RWPE2 (cell line): ENCODE data around the gene WFIKKN1.

Experiments
- ATAC-seq: fragments of 200-7000 bp; cut with Tn5 transposase; 3 replicates; pipeline ENCODE4 v1.9.1; 2021; ENCODE audit warnings: low read depth
- DNase-seq: peaks from one replicate; pipeline ENCODE4 v3.0.0-alpha.2; 2020; ENCODE audit warnings: low spot score
- H3K27ac ChIP-seq: fragments of 450-650 bp; 2 replicates; pipeline ENCODE4 v1.5.1; 2017; ENCODE audit warnings: mild to moderate bottlenecking; ENCODE audit not compliant: poor library complexity, severe bottlenecking
- H3K27me3 ChIP-seq: fragments of 250-450 bp; sonication (Bioruptor Pico); 2 replicates; pipeline ENCODE4 v1.5.1; 2021; ENCODE audit warnings: mild to moderate bottlenecking, moderate library complexity; ENCODE audit not compliant: insufficient read depth, poor library complexity, severe bottlenecking
- H3K36me3 ChIP-seq: fragments of 250-450 bp; sonication (Bioruptor Pico); 2 replicates; pipeline ENCODE4 v1.5.1; 2020; ENCODE audit warnings: low read depth, mild to moderate bottlenecking, moderate library complexity
- H3K4me1 ChIP-seq: fragments of 250-450 bp; sonication (Bioruptor Pico); 2 replicates; pipeline ENCODE4 v1.5.1; 2021; ENCODE audit warnings: mild to moderate bottlenecking, moderate library complexity; ENCODE audit not compliant: insufficient read depth, poor library complexity, severe bottlenecking
- H3K4me3 ChIP-seq: fragments of 250-450 bp; sonication (Bioruptor Pico); 2 replicates; pipeline ENCODE4 v1.5.1; 2021; ENCODE audit warnings: mild to moderate bottlenecking, moderate library complexity; ENCODE audit not compliant: severe bottlenecking
- H3K9me3 ChIP-seq: fragments of 250-450 bp; sonication (Bioruptor Pico); 2 replicates; pipeline ENCODE4 v1.5.1; 2021; ENCODE audit warnings: mild to moderate bottlenecking, moderate library complexity; ENCODE audit not compliant: severe bottlenecking
- TF ChIP-seq, protein P1 (sequence below): fragments of 450-650 bp; IDR thresholded peaks from one replicate; pipeline ENCODE4 v1.5.1; 2017; ENCODE audit warnings: mild to moderate bottlenecking, moderate library complexity; ENCODE audit not compliant: poor library complexity, severe bottlenecking

The WFIKKN1 gene

DNA sequence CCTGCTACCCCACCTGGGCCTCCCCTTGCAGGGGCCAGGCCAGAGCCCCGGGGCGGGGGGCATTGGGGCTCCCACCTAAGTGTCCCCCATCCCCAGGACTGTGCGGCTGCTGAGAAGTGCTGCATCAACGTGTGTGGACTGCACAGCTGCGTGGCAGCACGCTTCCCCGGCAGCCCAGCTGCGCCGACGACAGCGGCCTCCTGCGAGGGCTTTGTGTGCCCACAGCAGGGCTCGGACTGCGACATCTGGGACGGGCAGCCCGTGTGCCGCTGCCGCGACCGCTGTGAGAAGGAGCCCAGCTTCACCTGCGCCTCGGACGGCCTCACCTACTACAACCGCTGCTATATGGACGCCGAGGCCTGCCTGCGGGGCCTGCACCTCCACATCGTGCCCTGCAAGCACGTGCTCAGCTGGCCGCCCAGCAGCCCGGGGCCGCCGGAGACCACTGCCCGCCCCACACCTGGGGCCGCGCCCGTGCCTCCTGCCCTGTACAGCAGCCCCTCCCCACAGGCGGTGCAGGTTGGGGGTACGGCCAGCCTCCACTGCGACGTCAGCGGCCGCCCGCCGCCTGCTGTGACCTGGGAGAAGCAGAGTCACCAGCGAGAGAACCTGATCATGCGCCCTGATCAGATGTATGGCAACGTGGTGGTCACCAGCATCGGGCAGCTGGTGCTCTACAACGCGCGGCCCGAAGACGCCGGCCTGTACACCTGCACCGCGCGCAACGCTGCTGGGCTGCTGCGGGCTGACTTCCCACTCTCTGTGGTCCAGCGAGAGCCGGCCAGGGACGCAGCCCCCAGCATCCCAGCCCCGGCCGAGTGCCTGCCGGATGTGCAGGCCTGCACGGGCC is 1.9 kb downstream of the WFIKKN1 start:
- DNase-seq (no peak), ATAC-seq (no peak)
- Histone ChIP-seq H3K27ac (no peak overlapping the region), H3K27me3 (no peaks in the 10 kb centered on the region), H3K36me3 (peaks cover under 1% of the 10 kb centered on the region; the same call in 1 of the 2 replicates), H3K9me3 (no peaks in the 10 kb centered on the region), H3K4me3 (no peak overlapping the region), H3K4me1 (peaks cover 4% of the 10 kb centered on the region)
- TF ChIP-seq, protein P1, sequence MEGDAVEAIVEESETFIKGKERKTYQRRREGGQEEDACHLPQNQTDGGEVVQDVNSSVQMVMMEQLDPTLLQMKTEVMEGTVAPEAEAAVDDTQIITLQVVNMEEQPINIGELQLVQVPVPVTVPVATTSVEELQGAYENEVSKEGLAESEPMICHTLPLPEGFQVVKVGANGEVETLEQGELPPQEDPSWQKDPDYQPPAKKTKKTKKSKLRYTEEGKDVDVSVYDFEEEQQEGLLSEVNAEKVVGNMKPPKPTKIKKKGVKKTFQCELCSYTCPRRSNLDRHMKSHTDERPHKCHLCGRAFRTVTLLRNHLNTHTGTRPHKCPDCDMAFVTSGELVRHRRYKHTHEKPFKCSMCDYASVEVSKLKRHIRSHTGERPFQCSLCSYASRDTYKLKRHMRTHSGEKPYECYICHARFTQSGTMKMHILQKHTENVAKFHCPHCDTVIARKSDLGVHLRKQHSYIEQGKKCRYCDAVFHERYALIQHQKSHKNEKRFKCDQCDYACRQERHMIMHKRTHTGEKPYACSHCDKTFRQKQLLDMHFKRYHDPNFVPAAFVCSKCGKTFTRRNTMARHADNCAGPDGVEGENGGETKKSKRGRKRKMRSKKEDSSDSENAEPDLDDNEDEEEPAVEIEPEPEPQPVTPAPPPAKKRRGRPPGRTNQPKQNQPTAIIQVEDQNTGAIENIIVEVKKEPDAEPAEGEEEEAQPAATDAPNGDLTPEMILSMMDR, result no peak

DNA sequence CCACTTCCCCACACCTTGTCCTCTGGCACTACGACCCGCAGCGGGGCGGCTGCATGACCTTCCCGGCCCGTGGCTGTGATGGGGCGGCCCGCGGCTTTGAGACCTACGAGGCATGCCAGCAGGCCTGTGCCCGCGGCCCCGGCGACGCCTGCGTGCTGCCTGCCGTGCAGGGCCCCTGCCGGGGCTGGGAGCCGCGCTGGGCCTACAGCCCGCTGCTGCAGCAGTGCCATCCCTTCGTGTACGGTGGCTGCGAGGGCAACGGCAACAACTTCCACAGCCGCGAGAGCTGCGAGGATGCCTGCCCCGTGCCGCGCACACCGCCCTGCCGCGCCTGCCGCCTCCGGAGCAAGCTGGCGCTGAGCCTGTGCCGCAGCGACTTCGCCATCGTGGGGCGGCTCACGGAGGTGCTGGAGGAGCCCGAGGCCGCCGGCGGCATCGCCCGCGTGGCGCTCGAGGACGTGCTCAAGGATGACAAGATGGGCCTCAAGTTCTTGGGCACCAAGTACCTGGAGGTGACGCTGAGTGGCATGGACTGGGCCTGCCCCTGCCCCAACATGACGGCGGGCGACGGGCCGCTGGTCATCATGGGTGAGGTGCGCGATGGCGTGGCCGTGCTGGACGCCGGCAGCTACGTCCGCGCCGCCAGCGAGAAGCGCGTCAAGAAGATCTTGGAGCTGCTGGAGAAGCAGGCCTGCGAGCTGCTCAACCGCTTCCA is 2.7 kb downstream of the WFIKKN1 start:
- TF ChIP-seq, protein P1, result no peak
- Histone ChIP-seq H3K9me3 (no peaks in the 10 kb centered on the region), H3K36me3 (no peaks in the 10 kb centered on the region), H3K4me1 (peaks cover 4% of the 10 kb centered on the region), H3K4me3 (no peak overlapping the region), H3K27me3 (no peaks in the 10 kb centered on the region), H3K27ac (no peak overlapping the region)
- DNase-seq (no peak), ATAC-seq (no peak)

DNA sequence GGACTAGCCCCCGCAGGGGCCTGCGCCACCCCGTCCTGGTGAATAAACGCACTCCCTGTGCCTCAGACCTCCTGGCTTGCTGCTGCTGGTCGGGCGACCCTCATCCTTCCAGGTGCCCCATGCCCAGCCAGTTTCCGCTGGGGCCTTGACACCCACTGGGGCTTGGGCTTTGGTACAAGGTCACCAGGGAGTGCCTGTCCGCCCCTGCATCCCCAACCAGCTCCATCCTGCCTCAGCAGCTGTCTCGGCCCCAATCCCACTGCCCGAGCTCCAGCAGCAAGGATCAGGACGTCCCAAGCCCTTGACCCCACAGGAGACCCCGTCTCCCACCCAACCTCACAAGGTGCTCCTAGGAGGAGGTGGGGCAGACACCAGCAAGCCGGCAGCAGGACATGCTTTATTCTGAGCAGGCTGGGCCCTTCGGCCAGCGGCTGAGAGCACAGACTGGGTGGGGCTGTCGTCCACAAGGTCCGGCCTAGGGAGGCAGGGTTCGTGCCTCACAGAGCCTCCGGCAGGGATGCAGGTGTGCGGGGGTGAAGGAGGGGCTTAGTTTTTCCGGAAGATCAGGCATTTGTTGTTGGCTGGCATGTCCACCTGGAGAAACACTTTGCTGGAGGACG is 3.4 kb downstream of the WFIKKN1 start:
- DNase-seq (no peak), ATAC-seq (no peak)
- Histone ChIP-seq H3K9me3 (no peaks in the 10 kb centered on the region), H3K4me3 (no peak overlapping the region), H3K27me3 (no peaks in the 10 kb centered on the region), H3K27ac (no peak overlapping the region), H3K36me3 (no peaks in the 10 kb centered on the region), H3K4me1 (peaks cover 4% of the 10 kb centered on the region)
- TF ChIP-seq, protein P1, result no peak

DNA sequence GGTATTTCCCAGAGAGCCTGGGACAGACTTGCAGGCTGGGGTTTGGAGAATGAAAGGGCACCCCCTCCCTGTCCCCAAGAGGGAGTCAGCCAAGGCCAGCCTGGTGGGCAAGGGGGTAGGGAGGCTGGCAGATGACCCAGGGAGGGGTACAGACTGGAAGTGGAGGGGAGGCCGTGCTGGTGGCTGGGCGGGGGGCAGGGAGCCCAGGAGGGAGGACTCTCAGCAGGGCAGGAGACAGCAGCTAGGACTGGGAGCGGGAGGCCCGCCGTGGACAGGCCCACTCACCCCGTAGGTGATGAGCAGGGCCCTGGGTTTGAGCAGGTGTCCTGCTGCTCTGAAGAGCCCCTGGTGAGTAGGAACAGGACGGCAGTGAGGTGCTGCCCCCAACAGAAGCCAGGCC is 4.2 kb downstream of the WFIKKN1 start:
- DNase-seq, result no peak
- TF ChIP-seq, protein P1, result no peak
- Histone ChIP-seq H3K36me3 (no peaks in the 10 kb centered on the region), H3K4me3 (peak overlapping the region; percentile 82), H3K9me3 (no peaks in the 10 kb centered on the region), H3K27me3 (no peaks in the 10 kb centered on the region), H3K4me1 (peaks cover 4% of the 10 kb centered on the region), H3K27ac (no peak overlapping the region)
- ATAC-seq, result no peak
